GM19395 (cell line): Measurements from ENCODE around the gene ZDHHC8.

ENCODE experiments used
- ATAC-seq: cut with Tn5 transposase; IDR thresholded peaks from one replicate; pipeline ENCODE4 v1.9.1; 2021; ENCODE audit warnings: mild to moderate bottlenecking, moderate library complexity; ENCODE audit not compliant: unreplicated experiment

ZDHHC8 gene

GRCh38 chr22:20177217-20177911 lies 45.8 kb downstream of the ZDHHC8 start:
- no peak for ATAC-seq

GRCh38 chr22:20178075-20178914 lies 46.7 kb downstream of the ZDHHC8 start:
- ATAC-seq, result no peak

DNA sequence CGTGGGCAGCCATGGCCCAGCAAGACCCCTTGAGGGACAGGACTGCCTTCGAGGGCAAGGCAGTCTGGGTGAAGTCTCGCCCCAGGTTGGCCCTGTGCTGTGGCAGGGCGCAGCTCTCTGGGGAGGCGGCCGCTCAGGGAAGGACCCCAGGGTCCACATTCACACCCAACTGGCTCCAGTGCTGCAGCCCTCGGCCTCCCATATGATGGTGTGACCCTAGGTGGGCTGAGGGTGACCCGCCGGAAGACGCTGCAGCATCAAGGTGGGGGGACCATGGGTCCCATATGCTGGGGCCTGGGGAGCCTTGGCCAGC lies 47.3 kb downstream of the ZDHHC8 start:
- ATAC-seq, result no peak

DNA sequence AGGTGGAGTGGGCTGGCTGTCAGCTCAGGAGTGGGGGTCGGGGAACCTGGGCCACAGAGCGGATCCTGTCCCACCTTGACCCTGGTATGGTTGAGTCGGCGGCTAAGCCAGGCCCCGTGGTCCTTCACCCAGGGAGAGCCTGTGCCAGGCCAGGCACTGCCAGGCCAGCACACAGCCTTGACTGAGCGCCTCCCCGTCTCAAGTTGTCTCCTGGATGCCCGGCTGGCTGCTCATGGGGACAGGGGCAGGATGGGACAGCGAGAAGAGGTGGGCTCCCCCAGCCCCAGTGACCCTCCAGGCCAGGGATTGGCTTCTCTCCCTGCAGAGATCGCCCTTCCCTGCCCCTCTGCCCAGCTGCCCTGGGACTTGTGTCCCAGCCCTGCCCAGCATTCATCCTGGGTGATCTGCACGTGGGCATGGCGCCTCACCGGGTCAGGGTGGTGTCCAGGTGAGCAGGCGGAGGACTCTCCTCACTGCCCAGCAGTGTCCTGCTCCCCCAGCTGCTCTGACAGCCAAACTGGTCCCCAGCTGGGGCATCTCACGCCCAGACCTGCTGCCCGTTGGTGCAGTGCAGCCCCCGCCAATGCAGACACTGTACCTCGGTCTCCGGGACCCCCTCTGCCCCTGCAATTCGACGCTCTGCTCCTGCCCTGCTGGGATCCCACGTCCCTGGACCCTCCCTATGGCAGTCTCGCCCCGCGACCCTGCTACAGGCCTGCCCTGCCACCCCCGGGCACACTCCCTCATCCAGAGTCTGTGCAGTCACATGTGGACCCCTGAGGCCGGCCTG lies 48.0 kb downstream of the ZDHHC8 start:
- ATAC-seq, result no peak

DNA sequence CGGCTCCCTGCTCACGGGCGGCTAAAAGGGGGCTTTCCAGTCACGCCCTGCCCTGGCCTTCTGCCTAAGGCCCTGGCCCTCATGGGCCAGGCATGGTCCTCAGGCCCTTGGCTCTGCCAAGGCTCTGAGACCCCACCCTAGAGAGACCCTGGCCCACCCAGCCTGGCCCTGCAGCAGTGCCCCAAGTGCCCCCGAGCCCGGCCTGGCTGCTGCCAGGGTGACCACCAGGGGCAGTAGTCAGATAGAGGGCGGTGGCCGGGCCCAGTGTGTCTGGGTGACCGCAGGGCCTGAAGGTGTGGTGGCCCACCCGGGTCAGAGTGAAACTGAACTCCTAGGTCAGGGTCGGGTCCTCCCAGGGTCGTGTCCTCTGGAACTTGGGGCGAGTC lies 48.6 kb downstream of the ZDHHC8 start:
- ATAC-seq, result no peak

DNA sequence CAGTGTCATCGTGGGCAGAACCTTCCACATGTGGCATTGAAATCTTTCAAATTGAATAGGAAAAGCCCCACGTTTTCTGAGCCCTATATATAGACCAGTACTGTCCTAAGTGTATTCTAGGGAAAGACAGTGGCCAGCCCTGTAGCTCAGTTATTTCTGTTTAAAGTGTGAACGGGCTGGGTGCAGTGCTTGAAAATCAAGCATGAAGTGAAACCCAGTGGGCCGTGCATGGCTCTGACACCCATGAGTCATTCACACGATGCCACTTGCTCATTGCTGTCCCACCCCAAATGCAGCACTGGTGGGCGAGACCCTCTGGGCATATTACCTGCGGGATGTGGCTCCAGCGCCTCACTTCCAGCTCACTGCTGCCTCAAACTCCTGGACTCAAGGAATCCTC lies 49.0 kb downstream of the ZDHHC8 start:
- no peak for ATAC-seq

DNA sequence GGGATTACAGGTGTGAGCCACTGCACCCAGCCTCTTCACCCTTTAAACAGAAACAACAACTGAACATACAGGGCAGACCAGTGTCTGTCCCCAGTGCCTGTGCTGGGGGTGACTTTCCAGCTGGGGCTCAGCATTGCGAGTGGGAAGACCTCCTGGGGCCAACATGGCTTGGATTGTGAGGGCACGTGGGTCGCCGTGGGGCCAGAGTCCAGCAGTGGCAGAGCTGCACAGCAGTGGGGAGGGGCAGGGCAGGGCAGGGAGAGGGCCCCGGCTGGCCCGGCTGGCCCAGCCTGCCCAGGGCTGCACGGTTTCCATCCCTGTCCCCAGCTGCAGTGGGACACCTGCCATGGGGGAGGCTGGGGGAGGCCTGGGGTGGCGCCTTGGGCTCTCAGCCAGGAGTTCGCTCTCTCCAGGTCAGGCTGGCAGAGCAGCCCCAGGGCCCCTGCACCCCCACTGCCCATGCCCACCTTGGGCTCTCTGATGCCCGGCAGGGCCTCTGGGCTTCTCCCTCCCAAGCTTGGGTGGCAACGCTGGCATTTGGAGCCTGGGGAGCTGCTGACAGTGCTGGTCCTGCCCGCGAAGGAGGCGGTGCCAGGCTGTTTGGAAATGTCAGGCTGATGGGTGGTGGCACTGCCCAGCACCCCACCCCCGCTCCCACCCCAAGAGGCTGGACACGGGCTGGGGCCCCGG lies 49.7 kb downstream of the ZDHHC8 start:
- ATAC-seq, result no peak

GRCh38 chr22:20181884-20182236 lies 50.3 kb downstream of the ZDHHC8 start:
- no peak for ATAC-seq

DNA sequence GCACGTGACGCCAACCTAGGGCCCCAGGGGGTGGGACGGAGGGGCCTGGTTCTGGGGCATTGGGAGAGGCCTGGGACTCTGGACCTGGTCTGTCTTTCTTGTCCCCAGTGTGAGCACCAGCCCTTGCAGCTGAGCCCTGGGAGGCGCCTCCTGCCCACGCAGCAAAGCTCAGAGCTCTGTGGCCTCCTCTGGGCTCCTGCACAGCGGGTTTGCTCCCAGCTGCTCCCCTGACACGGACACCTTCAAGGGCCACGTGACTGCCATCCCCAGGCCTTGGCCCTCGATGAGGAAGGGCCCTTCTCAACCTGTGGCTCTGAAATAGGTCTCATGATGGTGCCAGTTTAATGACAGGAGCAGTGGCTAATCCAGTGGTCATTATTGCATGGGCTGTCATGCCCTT lies 50.8 kb downstream of the ZDHHC8 start:
- no peak for ATAC-seq

DNA sequence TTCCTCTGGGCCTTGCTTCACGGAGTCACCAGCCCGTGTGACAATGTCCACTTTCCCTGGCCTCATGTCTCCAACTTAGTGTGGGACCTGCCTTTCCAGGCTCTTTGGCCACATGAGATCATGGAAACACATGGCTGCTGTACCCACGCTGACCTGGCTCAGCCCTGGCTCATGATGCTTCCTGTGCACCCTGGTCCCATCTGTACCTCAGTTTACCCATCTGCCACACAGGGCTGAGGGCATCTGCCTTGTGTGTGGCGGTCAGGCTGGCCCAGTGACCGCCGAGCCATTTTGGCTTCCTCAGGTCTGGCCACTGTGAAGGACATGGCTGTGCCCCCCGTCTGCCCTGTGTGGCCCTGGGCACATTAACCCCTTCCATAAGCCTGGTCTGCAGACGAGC lies 51.5 kb downstream of the ZDHHC8 start:
- no peak for ATAC-seq

DNA sequence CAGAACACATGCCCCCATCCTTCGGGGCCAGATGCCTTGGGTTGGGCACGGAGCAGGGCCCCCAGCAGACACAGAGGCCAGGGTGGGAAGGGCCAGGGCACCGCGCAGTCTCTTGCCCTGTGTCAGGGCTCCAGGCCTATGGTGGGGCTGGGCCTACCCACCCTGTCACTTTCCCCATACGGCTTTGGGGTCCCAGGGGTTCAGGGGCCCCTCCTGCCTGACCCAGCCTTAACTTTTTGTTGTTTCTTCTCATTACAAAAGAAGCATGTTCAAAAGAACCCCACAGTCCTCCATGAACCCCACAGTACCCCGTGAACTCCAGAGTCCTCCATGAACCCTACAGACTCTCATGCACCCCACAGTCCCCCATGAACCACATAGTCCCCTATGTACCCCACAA lies 52.2 kb downstream of the ZDHHC8 start:
- ATAC-seq, result no peak

- no peak for ATAC-seq
Measured at GRCh38 chr22:20184501-20185165, 53.0 kb downstream of the ZDHHC8 start.

- no peak for ATAC-seq
Measured at GRCh38 chr22:20185750-20186149, 54.1 kb downstream of the ZDHHC8 start.

DNA sequence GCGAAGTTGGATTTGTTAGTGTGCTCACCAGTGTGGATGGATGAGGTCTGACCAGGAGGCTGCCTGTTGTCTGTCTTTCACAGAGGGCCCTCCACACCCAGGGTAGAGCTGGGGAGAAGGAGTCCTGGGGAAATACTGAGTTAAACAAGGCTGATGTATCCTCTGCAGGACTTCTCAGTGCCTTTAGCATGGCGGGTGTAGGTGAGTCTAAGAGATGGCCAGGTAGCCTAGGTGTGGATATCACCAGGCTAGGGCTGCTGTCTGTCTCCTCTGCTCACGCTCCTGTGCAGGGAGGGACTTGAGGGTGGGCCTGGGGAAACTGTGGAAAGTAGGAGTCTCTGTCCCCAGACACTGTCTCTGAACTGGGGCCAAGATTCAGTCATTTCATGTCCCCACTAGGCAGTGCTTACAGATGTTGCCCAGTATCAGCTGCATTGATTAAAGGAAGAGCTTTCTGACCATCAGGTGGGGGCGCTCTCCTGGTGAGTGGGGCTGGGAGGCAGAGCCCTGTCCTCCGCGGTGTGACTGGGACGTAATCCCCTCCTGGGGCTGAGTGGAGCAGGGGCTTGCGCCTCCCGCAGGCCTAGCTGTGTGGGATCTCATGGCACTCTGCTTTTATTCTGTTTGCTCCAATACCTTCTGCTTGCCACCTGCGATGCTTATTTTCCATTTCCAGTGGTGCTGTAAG lies 54.7 kb downstream of the ZDHHC8 start:
- ATAC-seq, result no peak

DNA sequence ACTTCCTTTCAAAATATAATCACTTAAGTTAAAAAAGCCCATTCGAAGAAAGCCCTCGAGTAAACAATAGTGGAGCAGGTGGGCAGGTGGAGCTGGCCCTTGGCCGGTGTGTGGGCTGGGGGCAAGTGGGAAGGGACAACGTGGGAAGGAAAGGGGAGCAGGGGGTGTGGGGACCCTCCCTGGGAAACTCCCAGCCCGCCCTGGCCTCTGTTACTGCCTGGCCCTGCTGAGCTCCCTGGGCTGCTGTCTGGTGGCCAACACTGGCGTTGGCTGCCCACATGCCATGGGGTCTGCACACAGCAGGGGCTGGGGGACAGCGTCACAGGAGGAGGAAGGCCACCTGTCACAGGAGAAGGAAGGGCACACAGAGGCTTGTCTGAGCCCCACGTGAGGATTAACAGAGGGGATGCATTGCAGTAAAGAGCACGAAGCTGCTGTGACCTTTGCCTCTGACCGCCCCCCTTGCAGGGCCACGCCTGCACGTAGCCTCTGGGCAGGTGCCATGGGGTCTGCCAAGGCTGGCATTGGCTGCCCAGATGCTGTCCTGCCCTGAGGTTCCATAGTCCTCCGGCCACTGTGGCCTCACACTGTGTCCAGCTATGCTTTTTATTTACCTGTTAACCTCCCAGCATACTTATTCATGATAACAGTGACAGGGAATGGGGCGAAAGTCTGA lies 55.4 kb downstream of the ZDHHC8 start:
- no peak for ATAC-seq

DNA sequence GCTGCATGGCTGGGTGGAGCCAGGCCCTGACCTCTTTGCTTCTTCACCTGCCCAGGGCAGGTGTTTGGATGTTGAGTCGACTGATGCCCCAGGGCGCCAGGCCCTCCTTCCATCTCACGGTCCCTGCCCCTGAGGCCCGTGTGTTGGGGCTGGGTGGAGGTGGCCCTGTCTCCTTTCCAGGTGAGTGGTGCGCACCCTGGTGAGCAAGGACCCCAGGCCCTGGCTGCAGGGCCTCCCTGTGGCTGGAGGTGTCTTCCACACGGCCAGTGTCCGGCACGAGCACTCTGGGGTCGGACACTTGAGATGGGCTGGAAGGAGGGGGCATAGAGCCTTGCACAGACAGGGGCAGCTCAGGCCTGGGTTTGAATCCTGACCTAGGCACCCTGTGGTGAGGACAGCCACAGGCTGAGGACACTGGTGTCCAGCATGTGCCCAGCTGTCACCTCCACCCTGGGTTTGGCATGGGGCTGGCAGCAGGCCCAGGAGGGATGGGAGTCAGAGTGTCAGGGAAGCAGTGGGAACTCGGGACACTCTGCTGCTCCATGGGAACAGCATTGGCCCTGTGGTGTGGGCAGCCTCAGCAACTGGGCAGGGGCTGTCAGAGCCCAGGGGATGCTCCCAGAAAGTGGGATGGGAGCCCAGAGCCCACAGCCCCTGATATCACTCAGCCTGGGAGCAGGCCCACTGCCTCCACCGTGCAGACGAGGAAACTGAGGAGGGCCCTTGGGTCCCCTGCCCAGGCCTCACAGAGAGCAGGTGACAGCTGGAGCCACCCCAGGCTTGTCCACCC lies 56.4 kb downstream of the ZDHHC8 start:
- ATAC-seq, result no peak

DNA sequence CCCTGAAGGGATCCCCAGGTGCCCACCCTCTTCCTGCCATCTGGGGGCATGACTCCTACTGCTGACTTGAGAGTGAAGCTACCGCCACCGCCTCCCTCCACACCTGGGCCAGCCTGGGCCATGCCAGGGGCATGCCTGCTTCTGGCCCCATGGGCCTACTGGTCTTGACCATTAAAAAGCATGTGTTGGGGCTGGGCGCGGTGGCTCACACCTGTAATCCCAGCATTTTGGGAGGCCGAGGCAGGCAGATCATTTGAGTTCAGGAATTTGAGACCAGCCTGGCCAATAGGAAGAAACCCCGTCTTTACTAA lies 56.9 kb downstream of the ZDHHC8 start:
- no peak for ATAC-seq

- ATAC-seq, result no peak
Measured at GRCh38 chr22:20191000-20191515, 59.5 kb downstream of the ZDHHC8 start.

DNA sequence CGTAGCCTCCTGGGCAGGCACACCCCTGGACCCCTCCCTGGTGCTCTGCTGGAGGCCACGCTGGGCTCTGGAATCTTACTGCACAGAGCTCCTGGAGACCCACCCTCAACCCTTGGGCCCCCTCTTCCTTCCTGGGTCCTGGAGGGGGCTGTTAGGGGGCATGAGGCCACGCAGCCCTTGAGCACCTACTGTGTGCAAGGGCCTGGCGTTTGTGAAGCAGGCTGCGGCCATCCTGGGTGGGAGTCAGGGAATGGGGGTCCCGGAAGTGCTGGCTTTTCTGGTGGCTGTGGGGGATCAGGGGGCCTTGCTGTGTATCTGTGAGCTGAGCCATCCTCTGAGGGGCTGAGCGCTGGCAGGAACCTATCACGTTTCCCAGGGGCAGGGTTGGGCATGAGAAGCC lies 60.2 kb downstream of the ZDHHC8 start:
- no peak for ATAC-seq
